WTC11 (cell line): ENCODE measurements around the gene RNF4.

Experiments
- CREM ChIP-seq: sonication (generic); formaldehyde crosslinking; IDR thresholded peaks from 2 replicates; pipeline ENCODE4 v1.8.1; 2022; ENCODE audit warnings: mild to moderate bottlenecking, missing genetic modification reagents, moderate library complexity
- CTCF ChIP-seq: fragments of 200-600 bp; IDR thresholded peaks from 2 replicates; pipeline ENCODE4 v1.8.0; 2022; ENCODE audit warnings: antibody characterized with exemption
- E2F1 ChIP-seq: sonication (generic); formaldehyde crosslinking; IDR thresholded peaks from 2 replicates; pipeline ENCODE4 v1.8.0; 2022; ENCODE audit warnings: mild to moderate bottlenecking, missing genetic modification reagents
- IRF2 ChIP-seq: sonication (generic); formaldehyde crosslinking; IDR thresholded peaks from 2 replicates; pipeline ENCODE4 v1.8.0; 2022; ENCODE audit warnings: low read depth, missing genetic modification reagents, borderline replicate concordance
- PRRX2 ChIP-seq: fragments of 250-450 bp; sonication (Bioruptor Pico); IDR thresholded peaks from 2 replicates; pipeline ENCODE4 v1.8.0; 2021; ENCODE audit warnings: mild to moderate bottlenecking
- SP1 ChIP-seq: sonication (generic); formaldehyde crosslinking; conservative IDR thresholded peaks from 2 replicates; pipeline ENCODE4 v1.8.1; 2022; ENCODE audit warnings: missing genetic modification reagents
- ZBTB43 ChIP-seq: sonication (generic); formaldehyde crosslinking; IDR thresholded peaks from 2 replicates; pipeline ENCODE4 v1.8.1; 2023; ENCODE audit warnings: mild to moderate bottlenecking, missing genetic modification reagents

- TF ChIP-seq IRF2 (CRISPR knock-in tag) (no peak), CTCF (no peak), E2F1 (no peak), PRRX2 (CRISPR knock-in tag) (no peak), SP1 (CRISPR knock-in tag) (no peak), CREM (CRISPR knock-in tag) (no peak), ZBTB43 (no peak)
Observed at GRCh38 chr4:2426069-2426397, 42.9 kb upstream of the RNF4 start.
